ENCODE data around the gene SMCO3.

SMCO3 gene

GRCh38 chr12:14826491-14826890 is 12.5 kb upstream of the SMCO3 start:
- DNase-seq: no peak

- DNase-seq: no peak
Measured at GRCh38 chr12:14825256-14825655, 11.3 kb upstream of the SMCO3 start.

- no peak for DNase-seq
Measured at GRCh38 chr12:14824012-14824634, 10.1 kb upstream of the SMCO3 start.

- DNase-seq: no peak
Measured at GRCh38 chr12:14811486-14811885, 2.5 kb downstream of the SMCO3 start.

GRCh38 chr12:14810953-14811483 is 3.0 kb downstream of the SMCO3 start:
- DNase-seq: no peak

GRCh38 chr12:14810167-14810952 is 3.6 kb downstream of the SMCO3 start:
- DNase-seq: no peak

- no peak for DNase-seq
Measured at GRCh38 chr12:14803830-14804160, 10.2 kb downstream of the SMCO3 start.

GRCh38 chr12:14803011-14803829 is 10.8 kb downstream of the SMCO3 start, which contains the start of the genes C12orf60 and WBP11:
TSS of gene C12orf60 (plus strand) at chr12:14803670. CDS start at chr12:14822936, 19,266 bp downstream.
TSS of gene WBP11 (minus strand) at chr12:14803478. CDS start at chr12:14801383, 2,095 bp downstream.
- DNase-seq: peak; percentile 99

GRCh38 chr12:14802721-14803010 is 11.3 kb downstream of the SMCO3 start:
- no peak for DNase-seq

GRCh38 chr12:14802247-14802646 is 11.7 kb downstream of the SMCO3 start:
- no peak for DNase-seq

- no peak for DNase-seq
Measured at GRCh38 chr12:14795028-14795448, 18.9 kb downstream of the SMCO3 start.

GRCh38 chr12:14785568-14785967 is 28.4 kb downstream of the SMCO3 start:
- no peak for DNase-seq

GRCh38 chr12:14784471-14784870 is 29.5 kb downstream of the SMCO3 start:
- DNase-seq: no peak

GRCh38 chr12:14782756-14783155 is 31.2 kb downstream of the SMCO3 start:
- no peak for DNase-seq

- no peak for DNase-seq
Measured at GRCh38 chr12:14781563-14781962, 32.4 kb downstream of the SMCO3 start.

GRCh38 chr12:14780859-14781258 is 33.1 kb downstream of the SMCO3 start:
- DNase-seq: no peak

GRCh38 chr12:14779834-14780233 is 34.1 kb downstream of the SMCO3 start:
- no peak for DNase-seq

- no peak for DNase-seq
Measured at GRCh38 chr12:14777271-14777670, 36.7 kb downstream of the SMCO3 start.

GRCh38 chr12:14776236-14776961 is 37.6 kb downstream of the SMCO3 start:
- no peak for DNase-seq

GRCh38 chr12:14775636-14775980 is 38.4 kb downstream of the SMCO3 start:
- no peak for DNase-seq

GRCh38 chr12:14774906-14775635 is 38.9 kb downstream of the SMCO3 start:
- no peak for DNase-seq

Measured in NCI-H187 treated with DMSO at 0.1 percent for 48 hours (cell line).